ENCODE measurements around the gene SMTNL2. TPM values are rescaled to one million over a fixed set of nuclear protein-coding genes. Genes with fewer than 3 reads are reported as not detected.
"Not testable (repeated sequence)": the region's sequence is repeated elsewhere in the genome, so short reads cannot be mapped to it uniquely, and the experiment has no call there.

The SMTNL2 gene
- total RNA-seq, 1 donor from 2014 or later: 1.7 TPM

- no peaks in the 10 kb centered on the region for H3K36me3 Mint-ChIP-seq (ENCODE audit: unreplicated experiment)
- no peak overlapping the region for H3K4me3 Mint-ChIP-seq (ENCODE audit: unreplicated experiment)
- no peaks in the 10 kb centered on the region for H3K9me3 Mint-ChIP-seq (ENCODE audit: unreplicated experiment)
- H3K4me1 Mint-ChIP-seq (ENCODE audit: unreplicated experiment): peaks cover 12% of the 10 kb centered on the region
- no peak overlapping the region for H3K27ac Mint-ChIP-seq (ENCODE audit: unreplicated experiment)
- no peak for TF ChIP-seq CTCF (IDR thresholded peaks at IDR 0.05)
- no peak for DNase-seq (ENCODE audit: extremely low spot score, unreplicated experiment)
- H3K27me3 Mint-ChIP-seq (ENCODE audit: unreplicated experiment): peaks cover 38% of the 10 kb centered on the region
Observed at GRCh38 chr17:4576161-4576558, 8.2 kb upstream of the SMTNL2 start.

GRCh38 chr17:4576729-4577322 lies 7.5 kb upstream of the SMTNL2 start:
- peaks cover 12% of the 10 kb centered on the region for H3K4me1 Mint-ChIP-seq (ENCODE audit: unreplicated experiment)
- no peaks in the 10 kb centered on the region for H3K9me3 Mint-ChIP-seq (ENCODE audit: unreplicated experiment)
- H3K27me3 Mint-ChIP-seq (ENCODE audit: unreplicated experiment): peaks cover 41% of the 10 kb centered on the region
- H3K4me3 Mint-ChIP-seq (ENCODE audit: unreplicated experiment): no peak overlapping the region
- H3K27ac Mint-ChIP-seq (ENCODE audit: unreplicated experiment): no peak overlapping the region
- no peaks in the 10 kb centered on the region for H3K36me3 Mint-ChIP-seq (ENCODE audit: unreplicated experiment)
- no peak for DNase-seq (ENCODE audit: extremely low spot score, unreplicated experiment)
- no peak for TF ChIP-seq CTCF (IDR thresholded peaks at IDR 0.05)

DNA sequence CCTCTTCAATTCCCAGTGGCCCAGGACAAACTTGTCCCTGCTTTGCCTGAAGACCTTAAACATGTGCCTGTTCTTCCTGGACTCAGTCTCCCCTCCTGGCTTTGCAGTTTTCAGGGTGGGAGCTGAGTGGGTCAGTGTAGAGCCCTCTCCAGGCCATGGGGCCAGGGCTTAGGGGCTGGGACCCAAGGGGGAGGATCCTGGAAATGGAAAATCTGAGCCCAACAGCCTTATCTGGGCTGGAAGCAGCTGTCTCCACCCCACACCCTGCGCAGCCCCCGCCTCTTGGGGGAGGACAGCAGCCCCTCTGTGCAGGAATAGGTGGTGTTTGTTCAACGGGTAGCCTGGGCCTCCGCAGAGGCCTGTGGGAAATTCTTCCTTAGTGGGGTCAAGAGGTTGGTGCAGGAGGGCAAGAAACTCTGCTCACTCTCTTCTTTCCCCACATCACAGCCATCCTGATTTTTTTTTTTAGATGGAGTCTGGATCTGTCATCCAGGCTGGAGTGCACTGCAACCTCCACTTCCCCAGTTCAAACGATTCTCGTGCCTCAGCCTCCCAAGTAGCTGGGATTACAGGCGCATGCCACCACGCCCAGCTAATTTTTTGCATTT lies 6.8 kb upstream of the SMTNL2 start:
- no peak overlapping the region for H3K27ac Mint-ChIP-seq (ENCODE audit: unreplicated experiment)

DNA sequence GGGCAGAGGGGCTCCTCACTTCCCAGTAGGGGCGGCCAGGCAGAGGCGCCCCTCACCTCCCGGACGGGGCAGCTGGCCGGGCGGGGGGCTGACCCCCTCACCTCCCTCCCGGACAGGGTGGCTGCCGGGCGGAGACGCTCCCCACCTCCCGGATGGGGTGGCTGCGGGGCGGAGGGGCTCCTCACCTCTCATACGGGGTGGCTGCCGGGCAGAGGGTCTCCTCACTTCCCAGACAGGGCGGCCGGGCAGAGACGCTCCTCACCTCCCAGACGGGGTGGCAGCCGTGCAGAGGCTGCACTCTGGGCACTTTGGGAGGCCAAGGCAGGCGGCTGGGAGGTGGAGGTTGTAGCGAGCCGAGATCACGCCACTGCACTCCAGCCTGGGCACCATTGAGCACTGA lies 6.0 kb upstream of the SMTNL2 start:
- peaks cover 46% of the 10 kb centered on the region for H3K27me3 Mint-ChIP-seq (ENCODE audit: unreplicated experiment)
- H3K36me3 Mint-ChIP-seq (ENCODE audit: unreplicated experiment); H3K9me3 Mint-ChIP-seq (ENCODE audit: unreplicated experiment); H3K27ac Mint-ChIP-seq (ENCODE audit: unreplicated experiment); DNase-seq (ENCODE audit: extremely low spot score, unreplicated experiment); H3K4me3 Mint-ChIP-seq (ENCODE audit: unreplicated experiment): not testable (repeated sequence)
- H3K4me1 Mint-ChIP-seq (ENCODE audit: unreplicated experiment): peaks cover 12% of the 10 kb centered on the region

More for the DNA sequence above, 6.8 kb upstream of the SMTNL2 start:
- peaks cover 12% of the 10 kb centered on the region for H3K4me1 Mint-ChIP-seq (ENCODE audit: unreplicated experiment)
- peaks cover 46% of the 10 kb centered on the region for H3K27me3 Mint-ChIP-seq (ENCODE audit: unreplicated experiment)
- no peaks in the 10 kb centered on the region for H3K36me3 Mint-ChIP-seq (ENCODE audit: unreplicated experiment)
- no peak for DNase-seq (ENCODE audit: extremely low spot score, unreplicated experiment)
- H3K9me3 Mint-ChIP-seq (ENCODE audit: unreplicated experiment): no peaks in the 10 kb centered on the region
- TF ChIP-seq CTCF (IDR thresholded peaks at IDR 0.05): no peak
- no peak overlapping the region for H3K4me3 Mint-ChIP-seq (ENCODE audit: unreplicated experiment)

GRCh38 chr17:4579678-4580077 lies 4.7 kb upstream of the SMTNL2 start:
- Mint-ChIP-seq H3K27ac (ENCODE audit: unreplicated experiment) (no peak overlapping the region), H3K4me3 (ENCODE audit: unreplicated experiment) (no peak overlapping the region), H3K27me3 (ENCODE audit: unreplicated experiment) (peaks cover 43% of the 10 kb centered on the region), H3K4me1 (ENCODE audit: unreplicated experiment) (peaks cover 17% of the 10 kb centered on the region), H3K36me3 (ENCODE audit: unreplicated experiment) (no peaks in the 10 kb centered on the region), H3K9me3 (ENCODE audit: unreplicated experiment) (no peaks in the 10 kb centered on the region)
- TF ChIP-seq CTCF (IDR thresholded peaks at IDR 0.05): no peak
- DNase-seq (ENCODE audit: extremely low spot score, unreplicated experiment): no peak

All from osteocyte (in vitro differentiated cells).